HepG2 (cell line): ENCODE data around the gene CST11. TPM values are rescaled to one million over a fixed set of nuclear protein-coding genes. Genes with fewer than 3 reads are reported as not detected.

Experiments used
- ATF6 ChIP-seq: sonication (generic); formaldehyde crosslinking; conservative IDR thresholded peaks from 2 replicates; pipeline ENCODE4 v1.4.0; 2020; ENCODE audit warnings: missing genetic modification reagents
- BRCA1 ChIP-seq: sonication (generic); formaldehyde crosslinking; IDR thresholded peaks from 2 replicates; pipeline ENCODE4 v1.4.0; 2020; ENCODE audit warnings: missing genetic modification reagents
- CSRNP2 ChIP-seq: sonication (generic); formaldehyde crosslinking; conservative IDR thresholded peaks from 2 replicates; pipeline ENCODE4 v1.8.0; 2022; ENCODE audit warnings: low read depth, missing genetic modification reagents
- ELF4 ChIP-seq: sonication (generic); formaldehyde crosslinking; IDR thresholded peaks from 2 replicates; pipeline ENCODE4 v1.5.0; 2020; ENCODE audit warnings: missing genetic modification reagents, mild to moderate bottlenecking, moderate library complexity, borderline replicate concordance
- FOXK1 ChIP-seq: sonication (generic); formaldehyde crosslinking; IDR thresholded peaks from 2 replicates; pipeline ENCODE4 v1.4.0; 2020; ENCODE audit warnings: low read depth, missing genetic modification reagents, borderline replicate concordance
- HBP1 ChIP-seq: IDR thresholded peaks from 2 replicates; pipeline ENCODE4 v1.6.1; 2016; ENCODE audit warnings: low read depth, control low read depth
- KAT7 ChIP-seq: IDR thresholded peaks from 2 replicates; pipeline ENCODE4 v1.6.1; 2018; ENCODE audit warnings: borderline replicate concordance, missing compliant biosample characterization
- NFIB ChIP-seq: sonication (generic); formaldehyde crosslinking; IDR thresholded peaks from 2 replicates; pipeline ENCODE4 v1.9.0; 2021; ENCODE audit warnings: missing genetic modification reagents, mild to moderate bottlenecking, borderline replicate concordance
- NFKBIZ ChIP-seq: IDR thresholded peaks from 2 replicates; pipeline ENCODE4 v1.6.1; 2018; ENCODE audit warnings: missing genetic modification reagents, missing compliant biosample characterization
- RFX3 ChIP-seq: IDR thresholded peaks from 2 replicates; pipeline ENCODE4 v1.6.1; 2016; ENCODE audit warnings: missing biosample characterization, missing genetic modification reagents
- RFXAP ChIP-seq: sonication (generic); formaldehyde crosslinking; IDR thresholded peaks from 2 replicates; pipeline ENCODE4 v1.4.0; 2020; ENCODE audit warnings: missing genetic modification reagents, borderline replicate concordance
- SATB2 ChIP-seq: sonication (generic); formaldehyde crosslinking; IDR thresholded peaks from 2 replicates; pipeline ENCODE4 v1.5.0; 2020; ENCODE audit warnings: missing genetic modification reagents
- THYN1 ChIP-seq: sonication (generic); formaldehyde crosslinking; IDR thresholded peaks from 2 replicates; pipeline ENCODE4 v1.8.1; 2023; ENCODE audit warnings: low read depth, mild to moderate bottlenecking, moderate library complexity, missing genetic modification reagents, borderline replicate concordance
- TIGD3 ChIP-seq: sonication (generic); formaldehyde crosslinking; IDR thresholded peaks from 2 replicates; pipeline ENCODE4 v1.5.1; 2020; ENCODE audit warnings: mild to moderate bottlenecking, missing genetic modification reagents, borderline replicate concordance
- ZBTB3 ChIP-seq: sonication (generic); formaldehyde crosslinking; IDR thresholded peaks from 2 replicates; pipeline ENCODE4 v1.4.0; 2020; ENCODE audit warnings: low read depth, mild to moderate bottlenecking, moderate library complexity, missing genetic modification reagents, borderline replicate concordance
- ZBTB7B ChIP-seq: sonication (generic); formaldehyde crosslinking; IDR thresholded peaks from 2 replicates; pipeline ENCODE4 v1.4.0; 2020; ENCODE audit warnings: missing genetic modification reagents
- ZNF512B ChIP-seq: sonication (generic); formaldehyde crosslinking; IDR thresholded peaks from 2 replicates; pipeline ENCODE4 v1.5.1; 2020; ENCODE audit warnings: missing genetic modification reagents, mild to moderate bottlenecking, borderline replicate concordance
- ZNF841 ChIP-seq: sonication (generic); formaldehyde crosslinking; IDR thresholded peaks from 2 replicates; pipeline ENCODE4 v1.8.1; 2023; ENCODE audit warnings: missing genetic modification reagents, borderline replicate concordance
- polyA plus RNA-seq, 8 experiments: library from polyadenylated mRNA; depleted of rRNA in 3 of 8; stranded (reverse) in 7 of 8; unstranded in 1 of 8; fragments of >200 nt; fragmentation: Illumina TruSeq in 4 of 8; extraction: Trizol in 4 of 8; gene quantifications; 2 replicates each; pipeline versions ENCODE4 v1.2.1 to v1.2.3, GENCODE V29; 2011 to 2016; ENCODE audit warnings: low read depth in 4 of 8, missing spikeins in 1 of 8, mixed read lengths in 1 of 8; ENCODE audit not compliant: insufficient read depth in 1 of 8
- total RNA-seq, 5 experiments: library from RNA; depleted of rRNA; stranded (reverse); fragments of >200 nt; fragmentation: Illumina TruSeq; extraction: Trizol; gene quantifications; 2 replicates each; pipeline ENCODE4 v1.2.3, GENCODE V29; 2016; ENCODE audit warnings: low read depth in 1 of 5

Gene CST11
- total and polyA plus RNA-seq, 2 of the 13 experiments (the other 11 are each of a cell fraction or from before 2014, with no cell fraction given): not detected

- TF ChIP-seq RFXAP (CRISPR knock-in tag): peak; percentile 70; the same call in 1 of the 2 replicates
- TF ChIP-seq SATB2 (CRISPR knock-in tag): no peak
- 0 out of 2 replicates have a peak, but pooled peaks have one; percentile 59 for TF ChIP-seq ATF6 (CRISPR knock-in tag)
- 0 out of 2 replicates have a peak, but pooled peaks have one; percentile 69 for TF ChIP-seq BRCA1 (CRISPR knock-in tag)
- TF ChIP-seq ZNF841 (CRISPR knock-in tag): no peak
- TF ChIP-seq NFIB: no peak
- peak; percentile 85 for TF ChIP-seq HBP1
- no peak for TF ChIP-seq CSRNP2
- no peak for TF ChIP-seq ZBTB3 (CRISPR knock-in tag)
- TF ChIP-seq THYN1 (CRISPR knock-in tag): 0 out of 2 replicates have a peak, but pooled peaks have one; percentile 74
- TF ChIP-seq TIGD3 (CRISPR knock-in tag): no peak
- peak; percentile 85; the same call in 1 of the 2 replicates for TF ChIP-seq FOXK1
- TF ChIP-seq NFKBIZ: peak; percentile 92; the same call in 1 of the 2 replicates
- no peak for TF ChIP-seq ELF4
- TF ChIP-seq KAT7 (CRISPR knock-in tag): peak; percentile 96
- peak; percentile 99 for TF ChIP-seq ZBTB7B
- no peak for TF ChIP-seq RFX3 (CRISPR knock-in tag)
- peak; percentile 87; the same call in 1 of the 2 replicates for TF ChIP-seq ZNF512B (CRISPR knock-in tag)
These were observed 31.4 kb downstream of the CST11 start, which contains the start of gene NAPB (continued) for GRCh38 chr20:23420943-23421931.
